Chondrocyte (in vitro differentiated cells): ENCODE results near the gene ACP6. TPM values are rescaled to one million over a fixed set of nuclear protein-coding genes. Genes with fewer than 3 reads are reported as not detected.
A peak's percentile ranks its signal among the peaks of the same experiment; 100 is the strongest.

Source experiments
- DNase-seq: peaks from one replicate; pipeline ENCODE4 v3.0.0; 2021; ENCODE audit warnings: mixed read lengths, low spot score
- H3K27ac Mint-ChIP-seq: one replicate; pipeline ENCODE4 v1.8.0; 2021; ENCODE audit warnings: mild to moderate bottlenecking, moderate library complexity, mixed read lengths; ENCODE audit not compliant: unreplicated experiment
- H3K27me3 Mint-ChIP-seq: 2 replicates; pipeline ENCODE4 v1.8.0; 2021; ENCODE audit warnings: low read depth, mixed read lengths
- H3K36me3 Mint-ChIP-seq: 2 replicates; pipeline ENCODE4 v1.8.0; 2021; ENCODE audit warnings: low read depth, mixed read lengths
- H3K4me1 Mint-ChIP-seq: 2 replicates; pipeline ENCODE4 v1.8.0; 2021; ENCODE audit warnings: low read depth, mild to moderate bottlenecking, mixed read lengths
- H3K4me3 Mint-ChIP-seq: one replicate; pipeline ENCODE4 v1.8.0; 2021; ENCODE audit warnings: mild to moderate bottlenecking, moderate library complexity, mixed read lengths; ENCODE audit not compliant: unreplicated experiment
- H3K9me3 Mint-ChIP-seq: 2 replicates; pipeline ENCODE4 v1.8.0; 2021; ENCODE audit warnings: low read depth, mixed read lengths
- total RNA-seq: library from RNA; stranded (reverse); gene quantifications from 3 replicates; pipeline ENCODE4 v1.2.1, GENCODE V29; 2021
- TF ChIP-seq, protein P1 (sequence below): fragments of 200-600 bp; sonication (generic); IDR thresholded peaks from 2 replicates; pipeline ENCODE4 v1.5.0; 2021; ENCODE audit warnings: antibody characterized with exemption, mild to moderate bottlenecking, moderate library complexity

The ACP6 gene
- total RNA-seq, 1 donor from 2014 or later: 9.6 TPM

GRCh38 chr1:147636314-147636713 lies 34.0 kb downstream of the ACP6 start:
- TF ChIP-seq, protein P1, sequence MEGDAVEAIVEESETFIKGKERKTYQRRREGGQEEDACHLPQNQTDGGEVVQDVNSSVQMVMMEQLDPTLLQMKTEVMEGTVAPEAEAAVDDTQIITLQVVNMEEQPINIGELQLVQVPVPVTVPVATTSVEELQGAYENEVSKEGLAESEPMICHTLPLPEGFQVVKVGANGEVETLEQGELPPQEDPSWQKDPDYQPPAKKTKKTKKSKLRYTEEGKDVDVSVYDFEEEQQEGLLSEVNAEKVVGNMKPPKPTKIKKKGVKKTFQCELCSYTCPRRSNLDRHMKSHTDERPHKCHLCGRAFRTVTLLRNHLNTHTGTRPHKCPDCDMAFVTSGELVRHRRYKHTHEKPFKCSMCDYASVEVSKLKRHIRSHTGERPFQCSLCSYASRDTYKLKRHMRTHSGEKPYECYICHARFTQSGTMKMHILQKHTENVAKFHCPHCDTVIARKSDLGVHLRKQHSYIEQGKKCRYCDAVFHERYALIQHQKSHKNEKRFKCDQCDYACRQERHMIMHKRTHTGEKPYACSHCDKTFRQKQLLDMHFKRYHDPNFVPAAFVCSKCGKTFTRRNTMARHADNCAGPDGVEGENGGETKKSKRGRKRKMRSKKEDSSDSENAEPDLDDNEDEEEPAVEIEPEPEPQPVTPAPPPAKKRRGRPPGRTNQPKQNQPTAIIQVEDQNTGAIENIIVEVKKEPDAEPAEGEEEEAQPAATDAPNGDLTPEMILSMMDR: no peak
- H3K36me3 Mint-ChIP-seq: peaks cover 5% of the 10 kb centered on the region
- H3K4me3 Mint-ChIP-seq: no peak overlapping the region
- no peak for DNase-seq
- no peak overlapping the region for H3K27ac Mint-ChIP-seq
- H3K4me1 Mint-ChIP-seq: no peaks in the 10 kb centered on the region
- no peaks in the 10 kb centered on the region for H3K9me3 Mint-ChIP-seq
- H3K27me3 Mint-ChIP-seq: no peaks in the 10 kb centered on the region

GRCh38 chr1:147635342-147635741 lies 35.0 kb downstream of the ACP6 start:
- peaks cover 5% of the 10 kb centered on the region for H3K36me3 Mint-ChIP-seq
- H3K4me1 Mint-ChIP-seq: no peaks in the 10 kb centered on the region
- no peaks in the 10 kb centered on the region for H3K27me3 Mint-ChIP-seq
- DNase-seq: no peak
- peak overlapping the region; percentile 28 for H3K27ac Mint-ChIP-seq
- TF ChIP-seq, protein P1: no peak
- H3K9me3 Mint-ChIP-seq: no peaks in the 10 kb centered on the region
- H3K4me3 Mint-ChIP-seq: no peak overlapping the region

GRCh38 chr1:147634645-147635044 lies 35.7 kb downstream of the ACP6 start:
- no peak overlapping the region for H3K4me3 Mint-ChIP-seq
- peaks cover 5% of the 10 kb centered on the region for H3K36me3 Mint-ChIP-seq
- peaks cover 1% of the 10 kb centered on the region for H3K4me1 Mint-ChIP-seq
- no peaks in the 10 kb centered on the region for H3K27me3 Mint-ChIP-seq
- H3K9me3 Mint-ChIP-seq: no peaks in the 10 kb centered on the region
- no peak for DNase-seq
- no peak overlapping the region for H3K27ac Mint-ChIP-seq
- TF ChIP-seq, protein P1: no peak

- DNase-seq: no peak
- TF ChIP-seq, protein P1: no peak
- Mint-ChIP-seq H3K36me3 (peaks cover 5% of the 10 kb centered on the region), H3K4me3 (no peak overlapping the region), H3K27ac (no peak overlapping the region), H3K27me3 (no peaks in the 10 kb centered on the region), H3K4me1 (peaks cover 6% of the 10 kb centered on the region), H3K9me3 (no peaks in the 10 kb centered on the region)
Measured at GRCh38 chr1:147633759-147634158, 36.6 kb downstream of the ACP6 start.

GRCh38 chr1:147631839-147632238 lies 38.5 kb downstream of the ACP6 start:
- peaks cover 5% of the 10 kb centered on the region for H3K36me3 Mint-ChIP-seq
- H3K27ac Mint-ChIP-seq: no peak overlapping the region
- H3K27me3 Mint-ChIP-seq: no peaks in the 10 kb centered on the region
- DNase-seq: no peak
- TF ChIP-seq, protein P1: no peak
- H3K4me1 Mint-ChIP-seq: peaks cover 6% of the 10 kb centered on the region
- H3K9me3 Mint-ChIP-seq: no peaks in the 10 kb centered on the region
- no peak overlapping the region for H3K4me3 Mint-ChIP-seq
